Adipocyte (in vitro differentiated cells): ENCODE measurements around the gene MSRB1.

Source experiments
- DNase-seq: peaks from one replicate; pipeline ENCODE4 v3.0.0-alpha.2; 2015; ENCODE audit warnings: low read depth
- H3K27me3 ChIP-seq: replicated peaks from 2 replicates; pipeline ENCODE4 v1.7.0; 2013; ENCODE audit warnings: mild to moderate bottlenecking, low read length, moderate library complexity; ENCODE audit not compliant: control insufficient read depth, insufficient read depth
- H3K36me3 ChIP-seq: 2 replicates; pipeline ENCODE4 v1.7.0; 2013; ENCODE audit warnings: low read length, mild to moderate bottlenecking, moderate library complexity; ENCODE audit not compliant: control insufficient read depth, insufficient read depth, severe bottlenecking
- H3K4me1 ChIP-seq: 2 replicates; pipeline ENCODE4 v1.7.0; 2013; ENCODE audit warnings: mild to moderate bottlenecking, low read length, moderate library complexity; ENCODE audit not compliant: control insufficient read depth, insufficient read depth
- H3K4me3 ChIP-seq: 2 replicates; pipeline ENCODE4 v1.7.0; 2013; ENCODE audit warnings: mild to moderate bottlenecking, low read length, moderate library complexity
- H3K9ac ChIP-seq: 2 replicates; pipeline ENCODE4 v1.7.0; 2013; ENCODE audit warnings: mild to moderate bottlenecking, low read length, moderate library complexity
- H3K9me3 ChIP-seq: 2 replicates; pipeline ENCODE4 v1.7.0; 2013; ENCODE audit warnings: mild to moderate bottlenecking, low read length, moderate library complexity; ENCODE audit not compliant: control insufficient read depth

Gene MSRB1

DNA sequence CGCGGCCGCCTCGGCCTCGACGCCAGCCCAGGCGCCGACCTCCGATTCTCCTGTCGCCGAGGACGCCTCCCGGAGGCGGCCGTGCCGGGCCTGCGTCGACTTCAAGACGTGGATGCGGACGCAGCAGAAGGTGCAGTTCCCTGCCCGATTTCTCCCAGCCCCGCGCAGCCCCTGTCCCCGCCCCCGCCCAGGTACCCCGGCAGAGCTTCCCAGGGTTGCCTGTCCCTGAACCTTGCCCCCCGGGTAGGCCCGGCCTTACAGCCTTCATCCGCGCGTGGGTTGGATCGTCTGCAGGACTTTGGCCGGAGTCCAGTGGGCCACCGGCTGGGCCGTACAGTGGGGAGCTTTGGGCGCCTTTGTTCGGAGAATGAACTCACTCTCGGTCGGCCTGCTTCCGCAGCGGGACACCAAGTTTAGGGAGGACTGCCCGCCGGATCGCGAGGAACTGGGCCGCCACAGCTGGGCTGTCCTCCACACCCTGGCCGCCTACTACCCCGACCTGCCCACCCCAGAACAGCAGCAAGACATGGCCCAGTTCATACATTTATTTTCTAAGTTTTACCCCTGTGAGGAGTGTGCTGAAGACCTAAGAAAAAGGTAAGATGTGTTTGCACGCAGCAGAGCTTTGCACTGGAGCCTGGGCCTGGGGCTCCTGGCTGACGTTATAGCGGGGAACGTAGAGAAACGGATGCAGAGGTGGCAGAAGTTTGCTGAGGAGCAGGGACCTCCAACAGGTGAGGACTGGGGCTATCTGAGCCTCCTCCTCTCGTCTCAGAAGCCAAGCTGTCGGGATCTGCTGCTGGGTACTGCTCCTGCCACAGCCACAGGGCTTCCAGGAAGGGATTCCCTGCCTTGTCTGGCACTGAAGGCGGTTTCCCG is 41.6 kb upstream of the MSRB1 start:
- Histone ChIP-seq H3K9me3 (no peaks in the 10 kb centered on the region), H3K9ac (peak overlapping the region; percentile 78), H3K4me3 (peak overlapping the region; percentile 76), H3K36me3 (peaks cover 11% of the 10 kb centered on the region), H3K27me3 (peaks cover 10% of the 10 kb centered on the region), H3K4me1 (peaks cover 12% of the 10 kb centered on the region)
- DNase-seq, result peak; percentile 51

DNA sequence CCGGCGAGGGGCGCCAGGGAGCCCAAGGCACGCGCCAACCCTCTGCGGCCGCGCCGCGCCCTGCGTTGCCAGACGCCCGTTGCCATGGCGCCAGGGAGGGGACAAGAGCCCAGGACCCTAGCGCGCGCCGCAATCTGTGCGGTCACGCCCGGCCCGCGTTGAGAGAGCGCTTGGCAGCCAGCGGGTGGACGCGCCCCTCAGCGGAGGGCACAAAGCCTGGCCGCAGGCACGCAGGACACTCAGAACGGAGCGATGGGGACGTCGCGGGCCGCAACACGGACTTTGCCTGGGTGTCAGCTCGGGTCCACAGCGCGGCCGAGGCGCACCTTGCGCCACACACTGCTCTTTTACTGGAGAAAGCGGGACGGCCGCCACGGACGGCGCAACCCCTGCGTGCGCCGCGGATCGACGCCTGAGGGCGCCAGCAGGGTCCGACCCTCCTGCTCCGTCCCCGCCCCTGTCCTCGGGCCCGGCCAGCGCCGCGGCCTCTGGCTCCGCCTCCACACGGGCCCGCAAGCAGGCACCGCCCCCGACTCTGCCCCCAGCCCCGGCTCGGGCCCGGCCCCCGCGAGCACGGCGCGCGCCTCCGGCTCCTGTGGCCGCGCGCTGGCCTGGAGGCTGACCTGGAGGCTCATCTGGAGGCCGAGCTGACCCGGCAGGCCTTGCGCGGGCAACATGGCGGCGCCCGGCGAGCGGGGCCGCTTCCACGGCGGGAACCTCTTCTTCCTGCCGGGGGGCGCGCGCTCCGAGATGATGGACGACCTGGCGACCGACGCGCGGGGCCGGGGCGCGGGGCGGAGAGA is 40.7 kb upstream of the MSRB1 start, which contains the start of gene GFER:
TSS of gene GFER (plus strand) at position 650 of the 803 bp plus-strand sequence. CDS start at position 676, 26 bp downstream.
- H3K4me1 ChIP-seq, result peaks cover 15% of the 10 kb centered on the region
- no peaks in the 10 kb centered on the region for H3K9me3 ChIP-seq
- peak; percentile 96 for DNase-seq
- H3K36me3 ChIP-seq, result peaks cover 13% of the 10 kb centered on the region
- peak within 1 kb of the TSS; percentile 76 for H3K4me3 ChIP-seq
- peak within 1 kb of the TSS; percentile 78 for H3K9ac ChIP-seq
- H3K27me3 ChIP-seq, result peaks cover 6% of the 10 kb centered on the region

GRCh38 chr16:1982991-1983543 is 40.1 kb upstream of the MSRB1 start:
- no peak for DNase-seq
- H3K9ac ChIP-seq, result peak overlapping the region; percentile 78
- peak overlapping the region; percentile 76 for H3K4me3 ChIP-seq
- peaks cover 6% of the 10 kb centered on the region for H3K27me3 ChIP-seq
- peaks cover 15% of the 10 kb centered on the region for H3K4me1 ChIP-seq
- H3K36me3 ChIP-seq, result peaks cover 19% of the 10 kb centered on the region
- H3K9me3 ChIP-seq, result no peaks in the 10 kb centered on the region

GRCh38 chr16:1982013-1982433 is 39.0 kb upstream of the MSRB1 start:
- Histone ChIP-seq H3K27me3 (peaks cover 6% of the 10 kb centered on the region), H3K36me3 (peaks cover 28% of the 10 kb centered on the region), H3K4me3 (no peak overlapping the region), H3K9me3 (no peaks in the 10 kb centered on the region), H3K4me1 (peaks cover 15% of the 10 kb centered on the region), H3K9ac (no peak overlapping the region)
- DNase-seq, result no peak

DNA sequence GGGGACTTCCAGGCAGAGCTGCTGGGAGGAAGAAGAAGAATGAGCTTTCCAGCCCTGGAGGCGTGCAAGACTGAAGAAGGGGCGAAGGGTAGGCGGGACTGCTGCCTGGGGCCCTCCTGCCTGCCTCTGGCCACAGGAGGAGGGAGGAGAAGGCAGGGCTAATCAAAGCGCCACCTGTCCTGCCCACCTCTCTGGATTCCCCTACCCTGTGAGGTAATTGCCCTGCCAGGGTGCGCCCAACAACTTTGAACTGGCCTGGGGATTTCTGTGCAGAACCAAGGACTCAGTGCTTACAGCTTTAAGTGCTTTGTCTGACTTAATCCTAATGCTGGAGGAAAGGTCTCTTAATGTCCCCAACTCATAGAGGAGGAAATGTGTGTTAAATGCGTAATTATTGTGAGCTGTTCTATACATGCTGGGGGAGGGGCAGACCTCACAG is 38.4 kb upstream of the MSRB1 start, which contains the start of gene NOXO1:
TSS of gene NOXO1 (minus strand) at position 72 of the 439 bp plus-strand sequence. CDS start 290 bp downstream, outside the sequence.
- Histone ChIP-seq H3K9ac (no peak within 1 kb of the TSS), H3K36me3 (peaks cover 31% of the 10 kb centered on the region), H3K27me3 (peaks cover 6% of the 10 kb centered on the region), H3K4me3 (no peak within 1 kb of the TSS), H3K9me3 (no peaks in the 10 kb centered on the region), H3K4me1 (peaks cover 15% of the 10 kb centered on the region)
- no peak for DNase-seq

- peaks cover 31% of the 10 kb centered on the region for H3K36me3 ChIP-seq
Measured at GRCh38 chr16:1980770-1981087, 37.7 kb upstream of the MSRB1 start.

GRCh38 chr16:1980030-1980769 is 37.2 kb upstream of the MSRB1 start:
- DNase-seq, result no peak
- no peak overlapping the region for H3K9ac ChIP-seq
- peaks cover 11% of the 10 kb centered on the region for H3K4me1 ChIP-seq
- peaks cover 6% of the 10 kb centered on the region for H3K27me3 ChIP-seq
- H3K4me3 ChIP-seq, result no peak overlapping the region
- H3K36me3 ChIP-seq, result peaks cover 36% of the 10 kb centered on the region
- H3K9me3 ChIP-seq, result no peaks in the 10 kb centered on the region

More at GRCh38 chr16:1980770-1981087, 37.7 kb upstream of the MSRB1 start:
- Histone ChIP-seq H3K4me1 (peaks cover 15% of the 10 kb centered on the region), H3K9ac (no peak overlapping the region), H3K27me3 (peaks cover 6% of the 10 kb centered on the region), H3K4me3 (no peak overlapping the region), H3K9me3 (no peaks in the 10 kb centered on the region)
- DNase-seq, result no peak

DNA sequence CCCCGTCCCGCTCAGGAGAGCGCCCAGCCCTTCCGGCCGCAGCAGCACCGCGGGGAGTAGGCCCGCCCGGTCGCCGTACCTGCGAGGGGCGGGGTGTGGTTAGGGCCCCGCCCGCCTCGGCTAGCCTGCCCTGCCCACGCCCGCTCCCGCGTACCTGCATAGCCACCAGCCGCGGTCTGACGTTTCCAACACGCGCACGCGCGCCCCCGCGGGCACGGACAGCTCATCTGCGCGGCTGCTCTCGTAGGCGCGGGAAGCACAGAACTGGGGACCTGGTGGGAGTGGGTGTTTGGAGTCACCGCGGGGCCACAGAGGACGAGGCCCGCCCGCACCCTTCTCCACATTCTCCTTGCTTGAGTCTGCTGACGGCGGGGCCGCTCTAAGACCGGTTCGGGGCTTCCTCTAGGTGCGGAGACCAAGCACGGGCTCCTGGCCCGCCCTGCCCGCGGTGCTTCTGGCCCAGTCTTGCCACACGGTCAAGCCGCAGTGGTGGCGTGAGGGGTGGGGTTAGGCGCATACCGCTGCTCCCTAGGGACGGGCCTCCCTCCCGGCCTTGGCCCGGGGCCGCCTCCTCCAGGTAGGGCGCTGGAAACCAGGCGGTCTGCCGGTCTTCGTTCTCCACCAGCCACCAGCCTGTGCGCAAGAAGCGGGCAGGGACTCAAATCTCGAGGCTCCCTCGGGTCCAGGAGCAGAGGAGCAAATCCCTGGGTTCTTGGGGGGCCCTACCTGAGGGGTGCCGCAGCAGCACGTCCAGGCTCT is 36.5 kb upstream of the MSRB1 start:
- Histone ChIP-seq H3K9me3 (no peaks in the 10 kb centered on the region), H3K27me3 (peaks cover 6% of the 10 kb centered on the region), H3K4me3 (no peak overlapping the region), H3K9ac (no peak overlapping the region), H3K36me3 (peaks cover 43% of the 10 kb centered on the region), H3K4me1 (peaks cover 4% of the 10 kb centered on the region)
- DNase-seq, result no peak

GRCh38 chr16:1978476-1979120 is 35.6 kb upstream of the MSRB1 start:
- peaks cover 46% of the 10 kb centered on the region for H3K36me3 ChIP-seq
- H3K4me1 ChIP-seq, result peaks cover 4% of the 10 kb centered on the region
- no peak overlapping the region for H3K9ac ChIP-seq
- H3K27me3 ChIP-seq, result peaks cover 6% of the 10 kb centered on the region
- no peak overlapping the region for H3K4me3 ChIP-seq
- DNase-seq, result no peak
- H3K9me3 ChIP-seq, result no peaks in the 10 kb centered on the region

DNA sequence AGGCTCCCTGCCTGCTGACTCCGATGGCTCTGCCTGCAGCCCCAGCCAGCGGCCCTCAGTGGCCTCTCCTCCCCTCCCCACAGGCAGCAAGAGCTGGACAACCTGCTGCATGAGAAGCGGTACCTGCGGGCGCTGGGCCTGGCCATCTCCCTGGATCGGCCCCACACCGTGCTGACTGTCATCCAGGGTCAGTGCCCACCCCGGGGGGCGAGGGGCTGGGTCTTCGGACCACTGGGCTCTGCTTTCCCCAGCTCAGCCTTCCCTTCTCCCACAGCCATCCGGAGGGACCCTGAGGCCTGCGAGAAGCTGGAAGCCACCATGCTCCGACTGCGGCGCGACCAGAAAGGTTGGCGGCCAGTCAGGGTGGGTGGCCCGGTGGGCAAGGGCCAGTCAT is 34.9 kb upstream of the MSRB1 start:
- H3K9me3 ChIP-seq, result no peaks in the 10 kb centered on the region
- peaks cover 46% of the 10 kb centered on the region for H3K36me3 ChIP-seq
- no peak overlapping the region for H3K9ac ChIP-seq
- DNase-seq, result no peak
- peaks cover 5% of the 10 kb centered on the region for H3K4me1 ChIP-seq
- peaks cover 6% of the 10 kb centered on the region for H3K27me3 ChIP-seq
- H3K4me3 ChIP-seq, result no peak overlapping the region
